Measurements from ENCODE around the gene IL22RA1.
A peak's percentile ranks its signal among the peaks of the same experiment; 100 is the strongest.

Gene IL22RA1

GRCh38 chr1:24114753-24115152 is 28.2 kb downstream of the IL22RA1 start:
- Histone ChIP-seq H3K36me3 (ENCODE audit: control insufficient read depth, insufficient read depth, low read length) (no peaks in the 10 kb centered on the region), H3K9ac (ENCODE audit: low read length) (no peak overlapping the region), H3K27me3 (ENCODE audit: control insufficient read depth, insufficient read depth, low read length) (no peaks in the 10 kb centered on the region), H3K4me1 (ENCODE audit: control insufficient read depth, insufficient read depth, low read length) (no peaks in the 10 kb centered on the region), H3K27ac (ENCODE audit: low read depth, low read length) (no peak overlapping the region), H3K4me3 (ENCODE audit: low read length) (no peak overlapping the region)

GRCh38 chr1:24113641-24114033 is 29.3 kb downstream of the IL22RA1 start:
- no peak overlapping the region for H3K4me3 ChIP-seq (ENCODE audit: low read length)
- no peak overlapping the region for H3K9ac ChIP-seq (ENCODE audit: low read length)
- no peaks in the 10 kb centered on the region for H3K36me3 ChIP-seq (ENCODE audit: control insufficient read depth, insufficient read depth, low read length)
- no peak overlapping the region for H3K27ac ChIP-seq (ENCODE audit: low read depth, low read length)
- no peaks in the 10 kb centered on the region for H3K4me1 ChIP-seq (ENCODE audit: control insufficient read depth, insufficient read depth, low read length)
- H3K27me3 ChIP-seq (ENCODE audit: control insufficient read depth, insufficient read depth, low read length) = no peaks in the 10 kb centered on the region

DNA sequence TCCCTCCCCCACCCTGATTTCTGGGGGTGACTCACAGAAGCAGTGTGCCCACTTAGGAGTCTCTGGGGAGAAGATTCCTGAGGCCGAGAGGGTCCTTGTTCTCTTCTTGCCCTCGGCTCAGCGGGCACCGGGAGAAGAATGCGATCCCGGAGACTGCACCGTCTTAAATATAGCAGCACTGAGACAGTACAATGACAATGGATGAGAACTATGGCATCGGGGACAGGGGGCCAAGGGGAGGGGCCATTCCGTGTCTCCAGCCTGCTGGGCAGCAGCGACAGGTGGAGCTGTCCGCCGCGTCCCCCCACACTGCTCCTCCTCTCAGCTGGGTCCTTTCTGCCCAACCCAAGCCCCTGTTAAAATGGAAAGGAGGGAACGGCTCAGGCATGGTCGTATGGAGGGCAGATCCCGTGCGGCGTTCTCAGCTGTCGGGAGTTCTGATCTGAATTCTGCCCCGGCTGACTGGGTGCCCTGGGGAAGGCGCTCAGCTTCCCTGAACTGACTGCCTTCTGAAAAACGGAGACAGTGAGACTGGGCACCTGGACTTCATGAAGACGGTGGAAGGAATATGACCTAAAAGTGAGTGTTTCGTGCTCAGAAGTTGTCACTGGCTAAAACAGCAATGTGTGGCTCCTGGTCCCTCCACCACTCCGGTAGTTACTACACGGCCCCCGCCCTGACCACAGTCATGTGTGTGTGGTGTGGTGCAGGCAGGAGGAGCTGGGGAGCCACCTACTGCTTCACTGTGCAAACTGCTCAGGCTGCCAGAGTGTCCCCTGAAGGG is 30.8 kb downstream of the IL22RA1 start, which contains the start of gene MYOM3:
TSS of gene MYOM3 (minus strand) at position 140 of the 784 bp plus-strand sequence. CDS start 3,499 bp downstream, outside the sequence.
- Histone ChIP-seq H3K27me3 (ENCODE audit: control insufficient read depth, insufficient read depth, low read length) (no peaks in the 10 kb centered on the region), H3K36me3 (ENCODE audit: control insufficient read depth, insufficient read depth, low read length) (no peaks in the 10 kb centered on the region), H3K4me3 (ENCODE audit: low read length) (peak within 1 kb of the TSS; percentile 40), H3K4me1 (ENCODE audit: control insufficient read depth, insufficient read depth, low read length) (no peaks in the 10 kb centered on the region), H3K9ac (ENCODE audit: low read length) (no peak within 1 kb of the TSS), H3K27ac (ENCODE audit: low read depth, low read length) (no peak within 1 kb of the TSS)

GRCh38 chr1:24111262-24111995 is 31.5 kb downstream of the IL22RA1 start:
- Histone ChIP-seq H3K36me3 (ENCODE audit: control insufficient read depth, insufficient read depth, low read length) (no peaks in the 10 kb centered on the region), H3K9ac (ENCODE audit: low read length) (no peak overlapping the region), H3K27ac (ENCODE audit: low read depth, low read length) (no peak overlapping the region), H3K4me3 (ENCODE audit: low read length) (no peak overlapping the region), H3K4me1 (ENCODE audit: control insufficient read depth, insufficient read depth, low read length) (no peaks in the 10 kb centered on the region), H3K27me3 (ENCODE audit: control insufficient read depth, insufficient read depth, low read length) (no peaks in the 10 kb centered on the region)

GRCh38 chr1:24110642-24111261 is 32.2 kb downstream of the IL22RA1 start:
- Histone ChIP-seq H3K4me1 (ENCODE audit: control insufficient read depth, insufficient read depth, low read length) (no peaks in the 10 kb centered on the region), H3K4me3 (ENCODE audit: low read length) (no peak overlapping the region), H3K27ac (ENCODE audit: low read depth, low read length) (no peak overlapping the region)

DNA sequence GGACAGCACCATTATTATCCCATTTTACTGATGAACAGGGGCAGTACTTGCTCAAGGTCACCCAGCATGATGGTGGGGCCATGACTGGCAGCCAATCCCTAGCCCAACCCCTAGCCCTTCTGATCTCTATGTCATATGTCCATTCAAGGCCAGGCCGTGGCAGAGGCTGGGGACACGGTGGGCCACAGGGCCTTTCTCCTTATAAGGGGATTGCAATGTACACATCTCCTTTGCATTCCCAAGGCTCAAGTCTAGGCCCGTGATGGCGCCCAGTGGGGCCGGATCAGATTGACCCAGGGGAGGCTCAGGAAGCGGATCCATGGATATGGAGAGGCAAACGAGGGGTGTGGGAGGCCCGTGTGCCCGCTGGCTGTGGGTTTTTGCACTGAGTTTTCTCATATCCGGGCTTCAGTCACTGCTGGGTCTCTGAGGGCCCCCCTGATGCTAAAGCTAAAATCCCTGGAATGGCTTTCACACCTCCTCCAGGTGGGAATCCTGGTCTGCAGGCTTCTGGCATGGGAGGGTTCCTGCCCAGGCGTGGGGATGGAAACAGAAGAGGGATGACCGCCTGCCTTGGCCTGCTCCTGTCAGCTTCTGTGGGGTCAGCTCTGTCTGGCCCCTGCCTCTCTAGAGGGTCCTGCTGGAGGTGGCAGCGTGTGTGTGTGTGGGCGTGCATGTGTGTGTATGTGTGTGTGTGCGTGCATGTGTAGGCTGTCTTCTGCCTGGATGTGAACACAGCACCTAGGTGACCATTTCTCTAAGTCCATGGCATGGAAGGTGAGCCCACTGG is 33.1 kb downstream of the IL22RA1 start:
- H3K9ac ChIP-seq (ENCODE audit: low read length) = no peak overlapping the region
- H3K36me3 ChIP-seq (ENCODE audit: control insufficient read depth, insufficient read depth, low read length) = no peaks in the 10 kb centered on the region
- H3K27me3 ChIP-seq (ENCODE audit: control insufficient read depth, insufficient read depth, low read length) = no peaks in the 10 kb centered on the region
- H3K4me1 ChIP-seq (ENCODE audit: control insufficient read depth, insufficient read depth, low read length) = no peaks in the 10 kb centered on the region
- H3K4me3 ChIP-seq (ENCODE audit: low read length) = no peak overlapping the region
- H3K27ac ChIP-seq (ENCODE audit: low read depth, low read length) = no peak overlapping the region

More at GRCh38 chr1:24110642-24111261, 32.2 kb downstream of the IL22RA1 start:
- Histone ChIP-seq H3K9ac (ENCODE audit: low read length) (no peak overlapping the region), H3K36me3 (ENCODE audit: control insufficient read depth, insufficient read depth, low read length) (no peaks in the 10 kb centered on the region), H3K27me3 (ENCODE audit: control insufficient read depth, insufficient read depth, low read length) (no peaks in the 10 kb centered on the region)

DNA sequence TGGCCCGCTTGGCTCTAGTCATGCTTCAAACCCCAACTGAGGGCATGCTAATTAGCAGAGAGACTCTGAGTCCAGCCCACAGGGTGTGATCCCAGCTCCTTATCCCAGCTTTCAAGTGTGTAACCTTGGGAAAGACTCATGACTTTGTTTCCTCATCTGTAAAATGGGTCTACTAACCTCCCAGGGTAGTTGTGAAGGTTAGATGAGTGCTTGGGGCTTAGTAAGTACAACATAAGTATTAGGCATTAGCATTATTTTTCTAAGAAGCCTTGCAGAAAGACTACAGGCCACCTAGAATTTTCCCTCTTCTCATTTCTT is 33.8 kb downstream of the IL22RA1 start:
- Histone ChIP-seq H3K27me3 (ENCODE audit: control insufficient read depth, insufficient read depth, low read length) (no peaks in the 10 kb centered on the region), H3K4me1 (ENCODE audit: control insufficient read depth, insufficient read depth, low read length) (no peaks in the 10 kb centered on the region), H3K27ac (ENCODE audit: low read depth, low read length) (no peak overlapping the region), H3K4me3 (ENCODE audit: low read length) (no peak overlapping the region), H3K9ac (ENCODE audit: low read length) (no peak overlapping the region), H3K36me3 (ENCODE audit: control insufficient read depth, insufficient read depth, low read length) (no peaks in the 10 kb centered on the region)

GRCh38 chr1:24108334-24109165 is 34.4 kb downstream of the IL22RA1 start:
- no peaks in the 10 kb centered on the region for H3K27me3 ChIP-seq (ENCODE audit: control insufficient read depth, insufficient read depth, low read length)
- H3K9ac ChIP-seq (ENCODE audit: low read length) = no peak overlapping the region
- no peaks in the 10 kb centered on the region for H3K36me3 ChIP-seq (ENCODE audit: control insufficient read depth, insufficient read depth, low read length)
- no peak overlapping the region for H3K4me3 ChIP-seq (ENCODE audit: low read length)
- H3K4me1 ChIP-seq (ENCODE audit: control insufficient read depth, insufficient read depth, low read length) = no peaks in the 10 kb centered on the region
- no peak overlapping the region for H3K27ac ChIP-seq (ENCODE audit: low read depth, low read length)

DNA sequence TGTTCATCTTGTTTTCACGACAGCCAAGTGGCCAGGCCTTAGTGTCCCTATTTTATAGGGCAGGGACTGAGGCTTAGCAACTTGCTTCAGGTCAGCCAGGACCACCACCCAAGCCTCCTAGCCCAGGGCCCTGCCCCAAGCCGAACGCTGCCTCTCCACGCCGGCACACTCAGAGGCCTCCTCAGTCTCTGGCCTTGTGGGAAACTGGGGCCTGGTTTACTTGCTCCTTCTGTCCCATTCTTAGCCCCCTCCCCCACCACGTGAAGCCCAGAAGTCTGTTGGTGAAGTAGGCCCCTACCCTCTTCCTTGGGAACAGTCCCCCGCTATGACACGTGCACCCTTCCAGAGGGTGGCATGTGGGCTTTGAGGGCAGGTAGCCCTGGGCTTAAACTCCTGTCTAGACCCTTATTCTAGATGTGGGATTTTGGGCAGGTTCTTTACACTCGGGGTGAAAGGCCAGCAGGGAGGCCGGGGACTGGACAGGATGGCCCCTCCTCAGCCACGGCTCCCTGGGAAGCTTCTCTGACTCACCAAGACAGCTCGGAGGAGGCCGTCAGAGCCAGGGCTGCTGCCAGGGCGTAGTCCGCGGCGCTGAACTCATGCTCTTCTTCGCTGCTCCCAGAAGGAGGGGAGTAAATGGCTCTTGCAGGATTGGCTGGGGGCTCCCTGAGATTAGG is 35.3 kb downstream of the IL22RA1 start:
- Histone ChIP-seq H3K36me3 (ENCODE audit: control insufficient read depth, insufficient read depth, low read length) (no peaks in the 10 kb centered on the region), H3K27me3 (ENCODE audit: control insufficient read depth, insufficient read depth, low read length) (no peaks in the 10 kb centered on the region), H3K4me3 (ENCODE audit: low read length) (no peak overlapping the region), H3K9ac (ENCODE audit: low read length) (no peak overlapping the region), H3K4me1 (ENCODE audit: control insufficient read depth, insufficient read depth, low read length) (no peaks in the 10 kb centered on the region), H3K27ac (ENCODE audit: low read depth, low read length) (no peak overlapping the region)

DNA sequence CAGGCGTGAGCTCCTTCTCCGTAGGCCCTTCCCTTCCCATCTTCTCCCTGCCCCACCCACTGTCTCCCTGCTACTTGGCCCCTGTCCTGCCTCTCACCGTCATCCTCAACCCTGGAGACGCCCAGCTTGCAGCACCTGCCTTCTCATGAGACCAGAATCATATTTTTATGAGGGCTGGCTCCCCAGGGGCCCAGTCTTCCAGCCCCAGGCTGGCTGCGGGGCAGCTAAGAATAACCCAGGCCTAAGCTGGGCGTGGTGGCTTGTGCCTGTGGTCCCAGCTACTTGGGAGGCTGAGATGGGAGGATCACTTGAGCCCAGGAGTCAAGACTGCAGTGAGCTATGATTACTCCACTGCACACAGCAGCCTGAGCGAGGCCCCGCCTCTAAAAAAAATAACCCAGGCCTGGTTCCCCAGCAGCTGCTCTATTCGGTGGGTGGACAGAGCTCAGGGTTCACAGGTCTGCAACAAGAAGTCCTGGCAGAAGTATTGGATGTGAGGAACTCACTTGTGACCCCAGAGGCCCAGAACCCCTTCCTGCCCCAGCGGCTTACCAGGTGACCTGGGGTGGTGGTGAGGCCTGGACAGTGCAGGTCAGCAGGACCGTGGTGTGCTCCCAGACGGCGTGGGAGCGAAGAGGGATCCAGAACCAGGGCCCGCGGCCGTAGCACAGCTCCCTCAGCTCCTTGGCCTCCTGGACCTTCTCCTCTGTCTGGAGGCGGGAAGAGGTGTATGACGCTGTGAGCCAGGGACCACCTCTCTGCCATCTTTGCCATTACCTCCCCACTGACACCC is 37.4 kb downstream of the IL22RA1 start:
- Histone ChIP-seq H3K27ac (ENCODE audit: low read depth, low read length) (no peak overlapping the region), H3K4me3 (ENCODE audit: low read length) (no peak overlapping the region), H3K4me1 (ENCODE audit: control insufficient read depth, insufficient read depth, low read length) (no peaks in the 10 kb centered on the region)

GRCh38 chr1:24104854-24105253 is 38.1 kb downstream of the IL22RA1 start:
- no peaks in the 10 kb centered on the region for H3K27me3 ChIP-seq (ENCODE audit: control insufficient read depth, insufficient read depth, low read length)
- H3K9ac ChIP-seq (ENCODE audit: low read length) = no peak overlapping the region
- no peak overlapping the region for H3K27ac ChIP-seq (ENCODE audit: low read depth, low read length)
- no peaks in the 10 kb centered on the region for H3K36me3 ChIP-seq (ENCODE audit: control insufficient read depth, insufficient read depth, low read length)
- no peak overlapping the region for H3K4me3 ChIP-seq (ENCODE audit: low read length)
- H3K4me1 ChIP-seq (ENCODE audit: control insufficient read depth, insufficient read depth, low read length) = no peaks in the 10 kb centered on the region

More for the DNA sequence above, 37.4 kb downstream of the IL22RA1 start:
- H3K27me3 ChIP-seq (ENCODE audit: control insufficient read depth, insufficient read depth, low read length) = no peaks in the 10 kb centered on the region
- H3K36me3 ChIP-seq (ENCODE audit: control insufficient read depth, insufficient read depth, low read length) = no peaks in the 10 kb centered on the region
- no peak overlapping the region for H3K9ac ChIP-seq (ENCODE audit: low read length)
